ENCODE data around the gene CHST11. TPM values are rescaled to one million over a fixed set of nuclear protein-coding genes. Genes with fewer than 3 reads are reported as not detected.

The CHST11 gene
- total and polyA plus RNA-seq, 2 of the 4 experiments (the other 2 are of a cell fraction): 1.4 to 2.7 TPM

- 100% methylated on average over 1 of the region's 9 CpGs; no CpG with 5 or more reads in 1 of the 2 experiments for WGBS, 2 experiments (ENCODE audit: extremely low coverage in 2 of 2, insufficient read length in 1 of 2)
- Histone ChIP-seq H3K4me1 (ENCODE audit: control insufficient read depth, insufficient read depth, low read length) (peaks cover 19% of the 10 kb centered on the region), H2BK120ac (ENCODE audit: low read depth, low read length) (no peak overlapping the region), H4K20me1 (ENCODE audit: insufficient read depth, low read length) (no peaks in the 10 kb centered on the region), H3K27me3 (ENCODE audit: control insufficient read depth, insufficient read depth, low read length) (no peaks in the 10 kb centered on the region), H3K9ac (ENCODE audit: low read depth, low read length) (no peak overlapping the region), H4K8ac (ENCODE audit: low read depth in 2 of 2, low read length in 2 of 2) (no peak overlapping the region), H2BK20ac (ENCODE audit: low read depth, low read length) (no peak overlapping the region), H3K9me3 (ENCODE audit: control insufficient read depth, insufficient read depth, low read length) (no peaks in the 10 kb centered on the region), H4K5ac (ENCODE audit: low read depth, low read length) (peak overlapping the region; percentile 9; the same call in 1 of the 2 replicates), H3K18ac (ENCODE audit: low read depth, low read length) (no peak overlapping the region; the same call in 1 of the 2 replicates), H2BK5ac (ENCODE audit: low read depth, low read length, poor library complexity, severe bottlenecking) (no peak overlapping the region), H3K23ac (ENCODE audit: low read depth, low read length) (no peak overlapping the region), H3K36me3 (ENCODE audit: control insufficient read depth, insufficient read depth, low read length) (no peaks in the 10 kb centered on the region), H3K4ac (ENCODE audit: low read depth, low read length) (peak overlapping the region; percentile 17; the same call in 1 of the 2 replicates), H2BK15ac (ENCODE audit: low read depth, low read length) (peak overlapping the region; percentile 51; the same call in 1 of the 3 replicates), H2AK5ac (ENCODE audit: low read depth, low read length) (no peak overlapping the region), H3K79me1 (ENCODE audit: low read depth in 1 of 2, low read length in 2 of 2) (no peaks in the 10 kb centered on the region), H2AK9ac (replicated peaks; ENCODE audit: low read depth, low read length, poor library complexity) (no peak overlapping the region), H3K14ac (replicated peaks; ENCODE audit: low read depth, low read length) (no peak overlapping the region), H3K56ac (ENCODE audit: extremely low read depth, insufficient read depth, low read length) (no peak overlapping the region; the same call in 1 of the 2 replicates), H3K9me1 (ENCODE audit: insufficient read depth, low read length) (peaks cover 16% of the 10 kb centered on the region), H4K91ac (ENCODE audit: insufficient read depth, low read depth, low read length) (no peak overlapping the region), H3K4me2 (ENCODE audit: low read depth, low read length) (no peak overlapping the region), H2AFZ (replicated peaks; ENCODE audit: low read length, poor library complexity) (no peak overlapping the region), H3K27ac (ENCODE audit: insufficient read depth, low read length) (no peak overlapping the region), H3K4me3 (ENCODE audit: insufficient read depth, low read depth, low read length) (no peak overlapping the region)
- POLR2A ChIA-PET (ENCODE audit: unreplicated experiment): no interaction called here
- dilution Hi-C loops (cut with HindIII; ENCODE audit: low sequenced_read_pairs, unreplicated experiment): no loop called here
- TF ChIP-seq BHLHE40 (IDR thresholded peaks at IDR 0.05; ENCODE audit: low read depth, low read length) (no peak), MAZ (IDR thresholded peaks at IDR 0.05; ENCODE audit: borderline replicate concordance, low read depth, low read length) (no peak), CEBPB (IDR thresholded peaks at IDR 0.05; ENCODE audit: low read depth, low read length) (peak; percentile 46; the same call in 1 of the 2 replicates)
- no TSS peak for BruUV-seq (replicated peaks)
- in situ Hi-C loops (cut with MboI; ENCODE audit: low sequenced_read_pairs): no loop called here
- intact Hi-C loops (cut with micrococcal nuclease): no loop called here
- ATAC-seq (ENCODE audit: low read depth) (no peak), DNase-seq (no peak)
- CTCF ChIA-PET: interaction anchor here (1.3 kb wide), 1 partner anchor 167 kb away, joined by 3 read pairs; no protein-coding TSS in a partner anchor
Measured at GRCh38 chr12:104709692-104710435, 253.1 kb downstream of the CHST11 start.
